Pancreas (tissue), 10 donors: ENCODE results near the gene SCN8A. TPM values are rescaled to one million over a fixed set of nuclear protein-coding genes. Genes with fewer than 3 reads are reported as not detected.
A peak's percentile ranks its signal among the peaks of the same experiment; 100 is the strongest.

Source experiments
- ATAC-seq, 4 donors: fragments of 200-7000 bp; cut with Tn5 transposase; one replicate each; pipeline versions ENCODE4 v1.8.0 to v1.9.1; 2020; ENCODE audit warnings: mild to moderate bottlenecking in 4 of 4, moderate library complexity in 4 of 4
- DNase-seq, 6 donors: peaks; one replicate each; pipeline ENCODE4 v3.0.0-alpha.2; 2020
- FAIRE-seq: peaks from 2 replicates; lab custom pipeline; 2012; peaks lifted over from hg19 to GRCh38; lab: Jason Lieb, UNC
- H3K27ac ChIP-seq, 4 donors: fragments of 200-600 bp; sonication (generic); 1 replicate in 3 of 4; 2 replicates in 1 of 4; pipeline versions ENCODE4 v1.5.0 to v1.8.0; 2020
- H3K27me3 ChIP-seq, 4 donors: fragments of 200-600 bp; one replicate each; pipeline ENCODE4 v1.8.0; 2021
- H3K36me3 ChIP-seq, 3 donors: fragments of 200-600 bp; sonication (generic) in 1 of 3; one replicate each; pipeline versions ENCODE4 v1.5.0 to v1.8.0; 2020 to 2021
- H3K4me1 ChIP-seq, 3 donors: fragments of 200-600 bp; one replicate each; pipeline ENCODE4 v1.8.0; 2021
- H3K4me3 ChIP-seq, 4 donors: fragments of 200-600 bp; sonication (generic) in 2 of 4; one replicate each; pipeline versions ENCODE4 v1.5.0 to v1.8.0; 2020 to 2021
- H3K9me3 ChIP-seq, 4 donors: fragments of 200-600 bp; one replicate each; pipeline ENCODE4 v1.8.0; 2021
- WGBS, 2 donors: extraction: QIAGEN DNeasy Blood & Tissue Kit; methylation state at CpG; one replicate each; pipeline ENCODE4 v1.1.7; 2013; 5-methylcytosine and 5-hydroxymethylcytosine counted together
- intact Hi-C, 3 donors: fragments of 100-400 bp; cut with DNase I; formaldehyde crosslinking; loops; one replicate each; pipeline versions ENCODE4 v1.11.1 to v1.14.2; 2022
- polyA plus RNA-seq, 2 donors: library from polyadenylated mRNA; stranded (reverse); fragments of 200-250 nt; gene quantifications; one replicate each; pipeline ENCODE4 v1.2.3, GENCODE V29; 2013
- total RNA-seq, 6 donors: library from RNA; stranded (reverse); fragmentation: NEBNext Ultra II Directional in 4 of 6; extraction: Animal tissue kit (Norgen Biotek cat#: 25700) in 4 of 6; gene quantifications; one replicate each; pipeline versions ENCODE4 v1.2.1 to v1.2.4, GENCODE V29; 2021 to 2023
- TF ChIP-seq, protein P1 (sequence below), 4 donors: fragments of 200-600 bp; sonication (generic) in 3 of 4; IDR thresholded peaks; one replicate each; pipeline versions ENCODE4 v1.5.0 to v1.8.0; 2021; ENCODE audit warnings: antibody characterized with exemption in 4 of 4
- donor health status: healthy with polysubstance abuse.
- donor health status: DM: no; HTN: no; CAD: no; lungs with moderate emphysema.
- donor health status: DM: no; HTN: no; CAD: no.
- donor health status: control.
- donor health status: control.
- donor health status: Bipolar disorder and iron deficiency.
- donor health status: DM: yes; HTN: yes; CAD: no.
- donor health status: DM: no; HTN: no; CAD: no.
- donor health status: DM: no; HTN: no; CAD: no.
- donor health status: DM: yes; HTN: yes; CAD: no.

Gene SCN8A
- total and polyA plus RNA-seq, 8 donors: 1.9 to 3.2 (median 2.3) TPM

GRCh38 chr12:51726161-51726560, 135.1 kb downstream of the SCN8A start:
- no peak overlapping the region for H3K27ac ChIP-seq
- ATAC-seq (no peak), FAIRE-seq (no peak), DNase-seq (no peak)
- WGBS, 2 donors: 88 to 97% methylated on average over 1 of the region's 1 CpG
- intact Hi-C loops: no loop called here
- no peaks in the 10 kb centered on the region for H3K36me3 ChIP-seq
- H3K4me1 ChIP-seq: no peaks in the 10 kb centered on the region
- no peaks in the 10 kb centered on the region for H3K27me3 ChIP-seq
- TF ChIP-seq, protein P1, sequence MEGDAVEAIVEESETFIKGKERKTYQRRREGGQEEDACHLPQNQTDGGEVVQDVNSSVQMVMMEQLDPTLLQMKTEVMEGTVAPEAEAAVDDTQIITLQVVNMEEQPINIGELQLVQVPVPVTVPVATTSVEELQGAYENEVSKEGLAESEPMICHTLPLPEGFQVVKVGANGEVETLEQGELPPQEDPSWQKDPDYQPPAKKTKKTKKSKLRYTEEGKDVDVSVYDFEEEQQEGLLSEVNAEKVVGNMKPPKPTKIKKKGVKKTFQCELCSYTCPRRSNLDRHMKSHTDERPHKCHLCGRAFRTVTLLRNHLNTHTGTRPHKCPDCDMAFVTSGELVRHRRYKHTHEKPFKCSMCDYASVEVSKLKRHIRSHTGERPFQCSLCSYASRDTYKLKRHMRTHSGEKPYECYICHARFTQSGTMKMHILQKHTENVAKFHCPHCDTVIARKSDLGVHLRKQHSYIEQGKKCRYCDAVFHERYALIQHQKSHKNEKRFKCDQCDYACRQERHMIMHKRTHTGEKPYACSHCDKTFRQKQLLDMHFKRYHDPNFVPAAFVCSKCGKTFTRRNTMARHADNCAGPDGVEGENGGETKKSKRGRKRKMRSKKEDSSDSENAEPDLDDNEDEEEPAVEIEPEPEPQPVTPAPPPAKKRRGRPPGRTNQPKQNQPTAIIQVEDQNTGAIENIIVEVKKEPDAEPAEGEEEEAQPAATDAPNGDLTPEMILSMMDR (IDR thresholded peaks at IDR 0.05): no peak
- H3K4me3 ChIP-seq: no peak overlapping the region
- no peaks in the 10 kb centered on the region for H3K9me3 ChIP-seq

DNA sequence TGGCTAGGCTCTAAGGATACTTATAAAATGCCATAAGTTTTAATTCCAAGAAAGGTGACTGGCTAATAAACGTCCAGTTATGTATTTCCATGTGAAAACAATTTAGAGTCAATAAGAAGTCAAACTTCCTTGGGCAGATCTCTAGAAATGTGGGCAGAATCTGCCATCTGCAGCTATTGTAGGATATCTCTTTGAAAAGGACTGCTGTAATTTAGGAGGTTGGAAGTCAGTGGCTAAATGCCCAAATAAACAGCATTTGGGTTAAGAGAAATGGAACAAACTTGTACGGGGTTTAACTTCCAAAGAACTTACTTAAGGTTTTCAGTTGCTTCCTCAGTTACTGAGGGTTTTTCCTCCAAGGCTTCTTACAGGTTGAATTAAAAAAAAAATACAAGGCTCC, 135.9 kb downstream of the SCN8A start:
- WGBS, 2 donors: 38 to 48% methylated on average over 2 of the region's 2 CpGs
- no peaks in the 10 kb centered on the region for H3K27me3 ChIP-seq
- DNase-seq: no peak
- TF ChIP-seq, protein P1 (IDR thresholded peaks at IDR 0.05): peak in 1 of 4 donors; percentile 6
- intact Hi-C loops: no loop called here
- no peaks in the 10 kb centered on the region for H3K9me3 ChIP-seq
- H3K4me1 ChIP-seq: no peaks in the 10 kb centered on the region
- no peak overlapping the region for H3K27ac ChIP-seq
- no peaks in the 10 kb centered on the region for H3K36me3 ChIP-seq
- H3K4me3 ChIP-seq: no peak overlapping the region
- no peak for FAIRE-seq
- no peak for ATAC-seq

DNA sequence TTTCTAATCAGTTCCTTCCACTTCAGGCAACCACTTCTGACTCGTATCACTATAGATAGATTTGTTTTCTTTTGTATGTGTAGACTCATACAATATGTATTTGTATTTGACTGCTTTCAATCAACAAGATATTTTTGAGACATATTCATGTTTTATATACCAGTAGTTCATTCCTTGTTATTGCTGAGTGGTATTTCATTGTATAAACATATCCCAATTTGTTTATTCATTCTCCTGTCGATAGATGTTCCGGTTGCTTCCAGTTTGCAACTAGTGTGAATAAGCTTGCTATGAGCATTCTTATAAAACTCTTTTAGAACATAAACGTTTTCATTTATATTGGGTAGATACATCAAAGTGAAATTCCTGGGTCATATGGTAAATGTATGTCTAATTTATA, 138.3 kb downstream of the SCN8A start:
- no peak for ATAC-seq
- FAIRE-seq: no peak
- intact Hi-C loops: no loop called here

DNA sequence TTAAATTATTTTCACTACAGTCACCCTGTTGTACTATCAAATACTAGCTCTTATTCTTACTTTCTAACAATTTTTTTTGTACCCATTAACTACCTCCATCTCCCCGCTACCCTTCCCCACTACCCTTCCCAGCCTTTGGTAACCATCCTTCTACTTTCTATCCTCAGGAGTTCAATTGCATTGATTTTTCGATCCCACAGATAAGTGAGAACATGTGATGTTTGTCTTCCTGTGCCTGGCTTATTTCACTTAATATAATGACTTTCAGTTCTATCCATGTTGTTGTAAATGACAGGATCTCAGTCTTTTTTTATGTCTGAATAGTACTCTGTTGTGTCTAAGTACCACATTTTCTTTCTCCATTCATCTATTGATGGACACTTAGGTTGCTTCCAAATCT, 139.7 kb downstream of the SCN8A start:
- WGBS, 2 donors: 46% methylated on average over 2 of the region's 2 CpGs
- H3K36me3 ChIP-seq: no peaks in the 10 kb centered on the region
- FAIRE-seq (no peak), ATAC-seq (no peak), DNase-seq (no peak)
- H3K4me3 ChIP-seq: no peak overlapping the region
- intact Hi-C loops: no loop called here
- TF ChIP-seq, protein P1 (IDR thresholded peaks at IDR 0.05): no peak
- H3K27me3 ChIP-seq: no peaks in the 10 kb centered on the region
- H3K4me1 ChIP-seq: no peaks in the 10 kb centered on the region
- no peaks in the 10 kb centered on the region for H3K9me3 ChIP-seq
- no peak overlapping the region for H3K27ac ChIP-seq

More for the DNA sequence above, 138.3 kb downstream of the SCN8A start:
- Histone ChIP-seq H3K36me3 (no peaks in the 10 kb centered on the region), H3K27me3 (no peaks in the 10 kb centered on the region), H3K4me1 (no peaks in the 10 kb centered on the region), H3K9me3 (no peaks in the 10 kb centered on the region), H3K4me3 (no peak overlapping the region), H3K27ac (no peak overlapping the region)
- DNase-seq: no peak
- TF ChIP-seq, protein P1 (IDR thresholded peaks at IDR 0.05): no peak
- whole genome bisulfite sequencing, 2 donors: 73 to 76% methylated on average over 4 of the region's 4 CpGs

GRCh38 chr12:51740536-51740935, 149.5 kb downstream of the SCN8A start:
- Histone ChIP-seq H3K4me3 (no peak overlapping the region), H3K27me3 (no peaks in the 10 kb centered on the region), H3K4me1 (no peaks in the 10 kb centered on the region), H3K27ac (no peak overlapping the region), H3K9me3 (no peaks in the 10 kb centered on the region), H3K36me3 (no peaks in the 10 kb centered on the region)
- ATAC-seq: no peak
- 93 to 99% methylated on average over 2 of the region's 2 CpGs for WGBS, 2 donors
- no peak for FAIRE-seq
- DNase-seq: no peak
- TF ChIP-seq, protein P1 (IDR thresholded peaks at IDR 0.05): no peak
- intact Hi-C loops: no loop called here
